IPS-20b (cell line): ENCODE measurements around the gene ISM2.
"Not testable (repeated sequence)": the region's sequence is repeated elsewhere in the genome, so short reads cannot be mapped to it uniquely, and the experiment has no call there.

ENCODE experiments used
- H3K27ac ChIP-seq: one replicate; pipeline ENCODE4 v1.5.1; 2013; ENCODE audit warnings: low read length
- H3K27me3 ChIP-seq: 2 replicates; pipeline ENCODE4 v1.6.1; 2013; ENCODE audit warnings: mild to moderate bottlenecking, low read length, inconsistent platforms; ENCODE audit not compliant: insufficient read depth
- H3K36me3 ChIP-seq: 2 replicates; pipeline ENCODE4 v1.6.1; 2013; ENCODE audit warnings: low read depth, mild to moderate bottlenecking, inconsistent platforms, low read length, moderate library complexity; ENCODE audit not compliant: insufficient read depth
- H3K4me1 ChIP-seq: 2 replicates; pipeline ENCODE4 v1.6.1; 2013; ENCODE audit warnings: mild to moderate bottlenecking, control low read depth, inconsistent platforms, low read length, moderate library complexity; ENCODE audit not compliant: insufficient read depth
- H3K4me3 ChIP-seq: 2 replicates; pipeline ENCODE4 v1.5.1; 2013; ENCODE audit warnings: mild to moderate bottlenecking, low read length, inconsistent platforms
- H3K9ac ChIP-seq: 2 replicates; pipeline ENCODE4 v1.6.1; 2013; ENCODE audit warnings: low read depth, mild to moderate bottlenecking, inconsistent platforms, low read length, moderate library complexity
- H3K9me3 ChIP-seq: 2 replicates; pipeline ENCODE4 v1.6.1; 2013; ENCODE audit warnings: mild to moderate bottlenecking, low read depth, low read length, inconsistent platforms; ENCODE audit not compliant: insufficient read depth

Gene ISM2

DNA sequence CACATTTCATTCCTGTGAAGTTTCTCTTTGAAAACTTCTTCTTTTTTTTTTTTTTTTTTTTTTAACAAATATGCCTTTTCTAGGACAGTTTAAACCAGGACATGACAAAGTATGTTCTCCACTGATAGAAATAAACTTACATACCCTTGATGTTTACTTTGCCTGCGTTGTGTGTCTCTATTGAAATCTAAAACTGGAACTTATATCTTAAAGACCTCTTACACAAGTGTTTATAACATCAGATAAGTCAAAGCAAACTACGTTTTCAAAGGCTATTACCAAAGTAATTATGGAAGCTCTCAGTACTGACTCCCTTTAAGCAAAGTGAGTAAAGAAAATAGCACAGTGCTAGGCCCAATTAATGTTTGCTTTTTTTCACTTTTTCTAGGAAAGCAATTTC lies 30.6 kb upstream of the ISM2 start:
- Histone ChIP-seq H3K4me3 (no peak overlapping the region), H3K4me1 (no peaks in the 10 kb centered on the region), H3K9me3 (no peaks in the 10 kb centered on the region), H3K27ac (no peak overlapping the region), H3K27me3 (no peaks in the 10 kb centered on the region), H3K36me3 (no peaks in the 10 kb centered on the region), H3K9ac (no peak overlapping the region)

DNA sequence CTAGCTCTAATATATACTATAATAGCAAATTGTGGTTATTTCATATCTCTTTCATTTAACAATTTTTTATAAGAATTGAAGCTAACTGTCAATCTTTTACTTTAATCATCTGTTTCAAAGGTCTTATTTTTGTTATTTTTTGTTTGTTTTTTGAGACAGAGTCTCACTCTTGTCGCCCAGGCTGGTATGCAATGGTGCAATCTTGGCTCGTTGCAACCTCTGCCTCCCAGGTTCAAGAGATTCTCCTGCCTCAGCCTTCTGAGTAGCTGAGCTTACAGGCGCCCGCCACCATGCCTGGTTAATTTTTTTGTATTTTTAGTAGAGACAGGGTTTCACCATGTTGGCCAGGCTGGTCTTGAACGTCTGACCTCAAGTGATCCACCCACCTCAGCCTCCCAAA lies 30.1 kb upstream of the ISM2 start:
- H3K36me3 ChIP-seq, H3K27ac ChIP-seq, H3K4me1 ChIP-seq, H3K4me3 ChIP-seq, H3K9ac ChIP-seq, H3K9me3 ChIP-seq, H3K27me3 ChIP-seq: not testable (repeated sequence)

DNA sequence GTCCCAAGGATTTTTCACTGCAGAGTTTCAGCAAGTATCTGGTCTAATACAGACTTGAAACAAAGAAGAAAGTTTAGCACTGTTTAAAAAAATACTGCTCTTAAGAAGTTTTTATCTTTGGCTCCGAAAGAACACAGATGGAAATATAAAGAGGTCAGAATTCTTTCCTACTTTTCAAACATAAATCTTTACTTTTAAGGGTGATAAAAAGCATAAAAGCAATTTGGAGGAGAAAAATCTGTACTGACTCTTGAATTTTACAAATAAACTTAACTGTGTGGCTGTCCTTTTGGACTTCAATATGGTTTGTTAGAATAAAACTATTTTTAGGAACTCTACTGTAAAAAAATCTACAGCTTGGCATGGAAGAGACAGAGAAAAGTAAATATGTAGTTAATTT lies 27.6 kb upstream of the ISM2 start:
- no peak overlapping the region for H3K4me3 ChIP-seq
- H3K27ac ChIP-seq: no peak overlapping the region
- H3K27me3 ChIP-seq: no peaks in the 10 kb centered on the region
- peaks cover 5% of the 10 kb centered on the region for H3K36me3 ChIP-seq
- no peaks in the 10 kb centered on the region for H3K4me1 ChIP-seq
- no peak overlapping the region for H3K9ac ChIP-seq
- no peaks in the 10 kb centered on the region for H3K9me3 ChIP-seq

DNA sequence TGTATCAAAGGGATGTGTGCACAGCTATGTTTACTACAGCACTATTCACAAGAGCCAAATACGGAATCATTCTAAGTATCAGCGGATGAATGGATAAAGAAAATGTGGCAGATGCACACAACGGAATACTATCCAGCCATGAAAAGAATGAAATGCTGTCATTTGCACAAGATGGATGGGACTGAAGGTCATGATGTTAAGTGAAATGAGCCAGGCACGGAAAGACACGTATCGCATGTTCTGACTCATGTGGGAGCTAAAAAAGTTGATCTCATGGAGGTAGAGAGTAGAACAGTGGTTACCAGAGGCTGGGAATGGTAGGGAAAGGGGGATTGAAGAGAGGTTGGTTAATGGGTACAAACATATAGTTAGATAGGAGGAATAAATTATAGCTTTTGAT lies 25.9 kb upstream of the ISM2 start:
- Histone ChIP-seq H3K4me3 (no peak overlapping the region), H3K36me3 (peaks cover 16% of the 10 kb centered on the region), H3K27me3 (no peaks in the 10 kb centered on the region), H3K27ac (no peak overlapping the region), H3K4me1 (no peaks in the 10 kb centered on the region), H3K9me3 (no peaks in the 10 kb centered on the region), H3K9ac (no peak overlapping the region)

DNA sequence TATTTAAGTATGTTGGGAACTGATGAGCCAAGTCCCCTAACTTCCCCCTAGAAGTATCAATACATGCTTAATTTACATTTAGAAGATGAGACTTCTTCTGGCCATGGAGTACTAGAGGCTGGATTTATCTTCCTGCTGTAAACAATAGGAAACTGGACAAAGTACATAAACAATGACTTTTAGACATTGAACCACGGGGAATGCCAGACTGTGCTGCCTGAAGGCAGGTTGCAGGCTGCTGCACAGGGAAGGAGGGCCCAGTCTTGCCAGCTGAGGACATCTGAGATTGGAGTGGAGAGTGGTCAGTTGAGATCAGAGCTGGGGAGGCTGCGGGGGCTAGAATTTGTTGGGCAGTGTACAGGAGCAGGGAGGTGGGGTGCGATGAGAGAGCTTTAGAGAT lies 24.5 kb upstream of the ISM2 start:
- H3K27me3 ChIP-seq: no peaks in the 10 kb centered on the region
- no peak overlapping the region for H3K9ac ChIP-seq
- H3K27ac ChIP-seq: no peak overlapping the region
- H3K4me1 ChIP-seq: no peaks in the 10 kb centered on the region
- H3K36me3 ChIP-seq: peaks cover 21% of the 10 kb centered on the region
- no peak overlapping the region for H3K4me3 ChIP-seq
- H3K9me3 ChIP-seq: no peaks in the 10 kb centered on the region

DNA sequence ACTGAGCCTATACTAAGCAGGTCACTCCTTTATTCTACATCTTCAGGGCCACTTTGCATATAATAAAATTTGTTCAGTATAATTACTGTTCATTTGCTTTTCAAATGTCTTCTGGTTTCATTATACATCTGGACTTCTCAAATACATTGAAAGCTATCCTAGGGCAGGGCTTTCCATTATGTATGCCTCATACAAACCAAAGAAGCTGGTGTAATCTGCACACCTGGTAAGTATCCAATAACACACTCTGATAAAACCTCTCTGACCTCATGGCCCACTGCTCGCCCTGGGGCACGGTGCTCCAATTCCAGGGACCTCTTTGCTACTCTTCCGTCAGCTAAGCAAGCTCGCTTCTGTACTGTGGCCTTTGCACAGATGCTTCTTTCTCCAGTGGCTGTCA lies 21.9 kb upstream of the ISM2 start:
- H3K27me3 ChIP-seq: no peaks in the 10 kb centered on the region
- no peaks in the 10 kb centered on the region for H3K9me3 ChIP-seq
- H3K4me3 ChIP-seq: no peak overlapping the region
- H3K36me3 ChIP-seq: peaks cover 37% of the 10 kb centered on the region
- H3K27ac ChIP-seq: no peak overlapping the region
- no peak overlapping the region for H3K9ac ChIP-seq
- no peaks in the 10 kb centered on the region for H3K4me1 ChIP-seq

DNA sequence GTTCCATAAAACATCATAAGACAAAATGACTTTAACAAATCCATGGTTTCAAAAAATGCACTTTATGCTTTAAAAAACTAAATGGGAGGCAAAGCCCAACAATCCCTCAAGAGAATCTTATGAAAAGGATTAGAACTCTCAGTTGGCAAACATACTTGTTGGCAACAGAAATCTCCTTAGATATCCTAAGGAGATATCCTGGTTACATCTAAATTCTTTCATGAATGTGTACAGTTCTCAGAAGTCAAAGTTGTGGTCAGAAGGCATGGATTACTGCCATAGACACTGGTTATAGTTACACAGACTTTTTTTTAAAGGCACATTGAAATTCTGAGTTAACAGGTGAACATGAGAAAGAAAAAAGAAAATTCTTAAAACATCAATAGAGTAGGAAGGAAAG lies 17.5 kb upstream of the ISM2 start:
- Histone ChIP-seq H3K4me3 (no peak overlapping the region), H3K9me3 (no peaks in the 10 kb centered on the region), H3K4me1 (no peaks in the 10 kb centered on the region), H3K36me3 (peaks cover 51% of the 10 kb centered on the region), H3K9ac (no peak overlapping the region), H3K27ac (no peak overlapping the region), H3K27me3 (no peaks in the 10 kb centered on the region)

DNA sequence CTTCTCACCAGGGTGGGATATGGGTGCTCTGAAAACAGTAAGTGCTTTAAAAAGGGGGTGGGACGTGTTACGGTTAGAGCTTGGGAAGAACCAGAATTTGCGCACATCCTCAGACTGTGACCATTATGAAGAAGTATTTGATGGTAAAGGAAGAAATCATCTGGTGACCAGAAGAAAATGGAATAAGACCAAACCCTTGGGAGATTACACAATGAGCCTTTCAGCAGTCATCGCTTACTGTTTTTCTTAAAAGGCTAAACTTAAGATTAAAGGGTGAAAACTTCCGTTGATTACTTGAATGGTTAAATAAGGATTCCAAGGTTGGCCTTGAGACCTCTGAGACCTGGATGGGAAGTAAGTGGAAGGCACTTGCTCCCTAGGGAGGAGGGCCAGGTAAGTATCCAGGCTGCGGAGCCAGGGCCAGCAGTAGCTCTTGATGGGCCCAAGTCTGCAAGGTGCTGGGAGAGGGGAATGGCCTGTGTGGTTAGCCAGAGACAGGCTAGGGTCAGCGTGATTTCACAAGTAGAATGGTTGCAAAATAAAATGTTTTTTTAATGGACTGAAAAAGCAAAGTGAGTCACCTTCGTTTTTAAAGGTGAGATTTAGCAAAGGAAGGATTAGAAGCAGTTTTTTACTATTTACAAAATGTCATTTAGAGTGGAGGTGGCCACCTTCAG lies 13.0 kb upstream of the ISM2 start:
- no peak overlapping the region for H3K4me3 ChIP-seq
- H3K27me3 ChIP-seq: no peaks in the 10 kb centered on the region
- H3K27ac ChIP-seq: no peak overlapping the region
- H3K36me3 ChIP-seq: peaks cover 39% of the 10 kb centered on the region
- H3K4me1 ChIP-seq: no peaks in the 10 kb centered on the region
- no peaks in the 10 kb centered on the region for H3K9me3 ChIP-seq
- no peak overlapping the region for H3K9ac ChIP-seq

DNA sequence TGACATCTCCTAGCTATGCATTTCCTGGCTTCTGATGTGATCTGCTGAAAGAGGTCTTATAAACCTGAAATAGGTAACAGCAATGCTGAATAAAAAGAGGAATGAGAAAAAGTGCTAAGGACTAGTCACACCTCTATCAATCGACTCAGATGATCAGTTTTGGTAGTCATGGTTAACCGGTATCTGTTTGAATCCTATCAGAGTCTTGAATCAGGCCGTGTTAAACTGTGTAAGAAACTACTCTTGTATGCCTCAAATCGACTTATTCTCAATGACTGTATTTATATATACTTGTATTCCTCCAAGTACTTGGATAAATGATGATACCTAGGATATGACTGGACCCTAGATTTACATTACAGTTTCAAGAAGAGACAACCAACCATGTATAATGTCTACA lies 10.8 kb upstream of the ISM2 start:
- Histone ChIP-seq H3K27me3 (no peaks in the 10 kb centered on the region), H3K9ac (no peak overlapping the region), H3K4me1 (no peaks in the 10 kb centered on the region), H3K4me3 (no peak overlapping the region), H3K36me3 (peaks cover 24% of the 10 kb centered on the region), H3K9me3 (no peaks in the 10 kb centered on the region), H3K27ac (no peak overlapping the region)

DNA sequence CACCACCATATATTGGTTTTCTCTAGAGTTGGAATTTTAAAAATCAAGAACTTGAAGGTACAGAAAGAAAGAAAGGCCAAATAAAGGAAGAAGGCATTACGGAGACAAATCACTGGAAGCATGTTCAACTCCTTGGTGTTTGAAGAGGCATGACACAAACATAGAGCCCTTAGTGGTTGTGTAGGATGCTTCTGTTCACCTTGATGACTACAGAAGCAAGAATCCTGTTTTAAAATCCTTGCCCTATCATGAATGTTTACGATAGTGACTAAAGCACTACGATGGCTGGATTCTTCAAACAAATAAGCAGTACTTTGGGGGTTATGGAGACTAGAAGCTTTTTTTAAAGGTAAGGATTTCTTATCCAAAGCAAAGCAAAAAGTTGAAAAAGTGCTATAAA lies 10.3 kb upstream of the ISM2 start:
- H3K27ac ChIP-seq: no peak overlapping the region
- no peaks in the 10 kb centered on the region for H3K27me3 ChIP-seq
- H3K4me1 ChIP-seq: no peaks in the 10 kb centered on the region
- H3K9ac ChIP-seq: no peak overlapping the region
- H3K4me3 ChIP-seq: no peak overlapping the region
- no peaks in the 10 kb centered on the region for H3K9me3 ChIP-seq
- H3K36me3 ChIP-seq: peaks cover 24% of the 10 kb centered on the region

DNA sequence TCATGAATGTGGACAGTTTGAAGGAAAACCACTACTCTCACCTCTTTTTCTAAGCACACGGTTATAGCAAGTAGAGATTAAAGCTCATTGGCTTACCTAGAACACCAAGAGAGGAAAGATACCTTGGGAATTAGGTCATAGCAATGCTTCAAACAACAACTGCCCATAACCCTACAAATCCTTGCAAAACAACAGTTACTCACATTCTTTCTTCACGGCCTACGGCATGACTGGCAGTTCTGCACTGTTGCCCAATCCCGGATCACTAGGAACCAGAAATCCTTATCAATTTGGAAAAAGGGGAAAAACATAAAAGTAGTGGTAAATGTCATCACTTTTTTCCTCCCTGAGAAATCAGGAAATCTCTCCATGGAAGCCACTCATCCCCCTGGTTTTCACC lies 9.6 kb upstream of the ISM2 start:
- Histone ChIP-seq H3K4me3 (no peak overlapping the region), H3K27ac (no peak overlapping the region), H3K9ac (no peak overlapping the region), H3K9me3 (no peaks in the 10 kb centered on the region), H3K27me3 (no peaks in the 10 kb centered on the region), H3K36me3 (peaks cover 24% of the 10 kb centered on the region), H3K4me1 (no peaks in the 10 kb centered on the region)

DNA sequence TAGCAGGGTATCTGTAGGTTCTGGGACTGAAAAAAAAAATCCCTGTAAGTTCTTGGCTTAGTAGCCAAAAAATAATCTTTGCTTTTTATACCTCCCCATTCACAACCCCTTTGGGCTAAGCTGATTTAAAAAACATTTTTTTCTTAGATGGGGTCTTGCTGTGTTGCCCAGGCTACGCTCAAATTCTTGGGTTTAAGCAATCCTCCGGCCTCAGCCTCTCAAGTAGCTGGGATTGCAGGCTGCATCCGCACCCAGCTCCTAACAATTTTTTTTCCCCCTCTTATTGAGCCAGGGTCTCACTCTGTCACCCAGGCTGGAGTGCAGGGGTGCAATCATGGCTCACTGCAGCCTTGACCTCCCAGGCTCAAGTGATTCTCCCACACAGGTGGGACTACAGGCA lies 9.1 kb upstream of the ISM2 start:
- H3K27me3 ChIP-seq: no peaks in the 10 kb centered on the region
- H3K36me3 ChIP-seq: peaks cover 24% of the 10 kb centered on the region
- H3K4me3 ChIP-seq: no peak overlapping the region
- no peak overlapping the region for H3K9ac ChIP-seq
- H3K9me3 ChIP-seq: no peaks in the 10 kb centered on the region
- H3K27ac ChIP-seq: no peak overlapping the region
- no peaks in the 10 kb centered on the region for H3K4me1 ChIP-seq
